ENCODE measurements around the gene CCDC187. TPM values are rescaled to one million over a fixed set of nuclear protein-coding genes. Genes with fewer than 3 reads are reported as not detected.
"Not testable (repeated sequence)": the region's sequence is repeated elsewhere in the genome, so short reads cannot be mapped to it uniquely, and the experiment has no call there.

Gene CCDC187
- total RNA-seq, 2 donors from 2014 or later = 0.04 to 0.09 TPM

GRCh38 chr9:136268318-136268717, 35.6 kb downstream of the CCDC187 start:
- peaks cover 5% of the 10 kb centered on the region for H3K4me1 ChIP-seq (ENCODE audit: control insufficient read depth, insufficient read depth, low read length)
- H3K9ac ChIP-seq (ENCODE audit: extremely low read depth, low read length, poor library complexity, severe bottlenecking) = no peak overlapping the region
- H3K4me1 Mint-ChIP-seq = peaks cover 10% of the 10 kb centered on the region
- H3K27ac Mint-ChIP-seq = no peak overlapping the region
- no peak overlapping the region for H3K4me3 ChIP-seq (ENCODE audit: low read length)
- DNase-seq = peak; percentile 79
- H3K36me3 ChIP-seq (ENCODE audit: control insufficient read depth, insufficient read depth, low read length) = no peaks in the 10 kb centered on the region
- peak; percentile 51 for TF ChIP-seq CTCF (conservative IDR thresholded peaks at IDR 0.05)
- H3K27me3 Mint-ChIP-seq (ENCODE audit: insufficient read depth) = no peaks in the 10 kb centered on the region
- H3K36me3 Mint-ChIP-seq (ENCODE audit: low read depth) = no peaks in the 10 kb centered on the region
- WGBS, 2 experiments (ENCODE audit: insufficient coverage in 1 of 2, insufficient read length in 1 of 2) = 42% methylated on average over 5 of the region's 6 CpGs; no CpG with 5 or more reads in 1 of the 2 experiments
- no peaks in the 10 kb centered on the region for H3K27me3 ChIP-seq (ENCODE audit: control insufficient read depth, insufficient read depth, low read length, poor library complexity, severe bottlenecking)
- H3K9me3 ChIP-seq (ENCODE audit: control insufficient read depth, low read length) = no peaks in the 10 kb centered on the region
- no peak overlapping the region for H3K27ac ChIP-seq (ENCODE audit: low read depth, low read length)
- peak overlapping the region; percentile 53 for H3K4me3 Mint-ChIP-seq
- H3K9me3 Mint-ChIP-seq = no peaks in the 10 kb centered on the region

GRCh38 chr9:136267261-136268111, 36.4 kb downstream of the CCDC187 start:
- H3K27me3 Mint-ChIP-seq (ENCODE audit: insufficient read depth) = no peaks in the 10 kb centered on the region
- no peaks in the 10 kb centered on the region for H3K27me3 ChIP-seq (ENCODE audit: control insufficient read depth, insufficient read depth, low read length, poor library complexity, severe bottlenecking)
- H3K4me3 Mint-ChIP-seq = peak overlapping the region; percentile 53

GRCh38 chr9:136266641-136267040, 37.3 kb downstream of the CCDC187 start:
- H3K9me3 ChIP-seq (ENCODE audit: control insufficient read depth, low read length); H3K4me1 ChIP-seq (ENCODE audit: control insufficient read depth, insufficient read depth, low read length); H3K36me3 ChIP-seq (ENCODE audit: control insufficient read depth, insufficient read depth, low read length); H3K27ac ChIP-seq (ENCODE audit: low read depth, low read length); H3K27me3 Mint-ChIP-seq (ENCODE audit: insufficient read depth); H3K27me3 ChIP-seq (ENCODE audit: control insufficient read depth, insufficient read depth, low read length, poor library complexity, severe bottlenecking); H3K4me3 ChIP-seq (ENCODE audit: low read length); H3K9me3 Mint-ChIP-seq; DNase-seq; H3K4me1 Mint-ChIP-seq; H3K27ac Mint-ChIP-seq; H3K36me3 Mint-ChIP-seq (ENCODE audit: low read depth); H3K9ac ChIP-seq (ENCODE audit: extremely low read depth, low read length, poor library complexity, severe bottlenecking): not testable (repeated sequence)
- peak overlapping the region; percentile 53 for H3K4me3 Mint-ChIP-seq
- 87 to 92% methylated on average over 13 to 18 of the region's 18 CpGs for whole genome bisulfite sequencing, 2 experiments (ENCODE audit: insufficient coverage in 1 of 2, insufficient read length in 1 of 2)

More at GRCh38 chr9:136267261-136268111, 36.4 kb downstream of the CCDC187 start:
- Histone ChIP-seq H3K4me3 (ENCODE audit: low read length) (peak overlapping the region; percentile 75), H3K9ac (ENCODE audit: extremely low read depth, low read length, poor library complexity, severe bottlenecking) (no peak overlapping the region), H3K27ac (ENCODE audit: low read depth, low read length) (no peak overlapping the region), H3K36me3 (ENCODE audit: control insufficient read depth, insufficient read depth, low read length) (no peaks in the 10 kb centered on the region), H3K4me1 (ENCODE audit: control insufficient read depth, insufficient read depth, low read length) (peaks cover 5% of the 10 kb centered on the region), H3K9me3 (ENCODE audit: control insufficient read depth, low read length) (no peaks in the 10 kb centered on the region)
- H3K9me3 Mint-ChIP-seq = no peaks in the 10 kb centered on the region
- DNase-seq = peak; percentile 95
- WGBS, 2 experiments (ENCODE audit: insufficient coverage in 1 of 2, insufficient read length in 1 of 2) = 17 to 30% methylated on average over 24 to 60 of the region's 60 CpGs
- no peaks in the 10 kb centered on the region for H3K36me3 Mint-ChIP-seq (ENCODE audit: low read depth)
- H3K27ac Mint-ChIP-seq = no peak overlapping the region
- peaks cover 10% of the 10 kb centered on the region for H3K4me1 Mint-ChIP-seq
- no peak for TF ChIP-seq CTCF (conservative IDR thresholded peaks at IDR 0.05)

All from endodermal cell (in vitro differentiated cells).